ENCODE measurements around the gene COPS7A. TPM values are rescaled to one million over a fixed set of nuclear protein-coding genes. Genes with fewer than 3 reads are reported as not detected.

Gene COPS7A
- total and polyA plus RNA-seq, 2 donors (not counting 1 experiment from before 2014, with no cell fraction given): 79.1 to 114 TPM

- no peak overlapping the region for H3K4me2 ChIP-seq (ENCODE audit: extremely low read depth, insufficient read depth, low read length)
- TF ChIP-seq EZH2 (IDR thresholded peaks at IDR 0.05; ENCODE audit: low read length, missing control alignments): no peak
- TF ChIP-seq, protein P1, sequence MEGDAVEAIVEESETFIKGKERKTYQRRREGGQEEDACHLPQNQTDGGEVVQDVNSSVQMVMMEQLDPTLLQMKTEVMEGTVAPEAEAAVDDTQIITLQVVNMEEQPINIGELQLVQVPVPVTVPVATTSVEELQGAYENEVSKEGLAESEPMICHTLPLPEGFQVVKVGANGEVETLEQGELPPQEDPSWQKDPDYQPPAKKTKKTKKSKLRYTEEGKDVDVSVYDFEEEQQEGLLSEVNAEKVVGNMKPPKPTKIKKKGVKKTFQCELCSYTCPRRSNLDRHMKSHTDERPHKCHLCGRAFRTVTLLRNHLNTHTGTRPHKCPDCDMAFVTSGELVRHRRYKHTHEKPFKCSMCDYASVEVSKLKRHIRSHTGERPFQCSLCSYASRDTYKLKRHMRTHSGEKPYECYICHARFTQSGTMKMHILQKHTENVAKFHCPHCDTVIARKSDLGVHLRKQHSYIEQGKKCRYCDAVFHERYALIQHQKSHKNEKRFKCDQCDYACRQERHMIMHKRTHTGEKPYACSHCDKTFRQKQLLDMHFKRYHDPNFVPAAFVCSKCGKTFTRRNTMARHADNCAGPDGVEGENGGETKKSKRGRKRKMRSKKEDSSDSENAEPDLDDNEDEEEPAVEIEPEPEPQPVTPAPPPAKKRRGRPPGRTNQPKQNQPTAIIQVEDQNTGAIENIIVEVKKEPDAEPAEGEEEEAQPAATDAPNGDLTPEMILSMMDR (conservative IDR thresholded peaks at IDR 0.05 in 1 of 2, IDR thresholded peaks at IDR 0.05 in 1 of 2; ENCODE audit: low read depth in 1 of 2, low read length in 2 of 2): no peak
Measured at GRCh38 chr12:6685814-6686213, 38.0 kb upstream of the COPS7A start.

DNA sequence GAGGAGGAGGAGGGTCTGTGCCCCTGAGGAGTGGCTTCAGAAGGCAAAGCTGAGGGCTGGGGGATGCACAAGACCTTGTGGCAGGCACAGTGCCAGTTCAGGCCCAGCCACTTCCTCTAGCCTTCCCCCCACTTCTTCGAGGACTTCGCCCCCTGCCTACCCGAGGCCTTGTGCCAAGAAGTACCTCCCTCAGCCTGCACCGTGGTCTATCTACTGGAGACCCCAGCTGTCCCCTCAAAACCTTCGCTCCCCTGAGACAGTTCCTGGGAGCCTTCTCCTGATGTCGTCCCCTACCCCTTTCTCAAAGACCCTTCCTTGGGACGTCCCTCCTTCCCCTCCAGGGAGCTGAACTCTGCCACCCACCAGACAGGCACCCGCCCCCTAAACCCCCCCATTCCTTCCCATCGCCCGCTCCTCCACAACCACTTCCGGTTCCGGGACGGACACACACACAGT is 35.3 kb upstream of the COPS7A start:
- Histone ChIP-seq H4K20me1 (ENCODE audit: control insufficient read depth, extremely low read depth, insufficient read depth, low read length) (no peaks in the 10 kb centered on the region), H3K4me3 (replicated peaks in 1 of 4; ENCODE audit: control extremely low read depth in 1 of 4, insufficient read depth in 1 of 4, low read depth in 3 of 4, low read length in 4 of 4) (peak overlapping the region; percentile 59 to 96 (median 79)), H3K4me2 (ENCODE audit: extremely low read depth, insufficient read depth, low read length) (peak overlapping the region; percentile 99), H3K27ac (ENCODE audit: insufficient read depth, low read length) (peak overlapping the region; percentile 93), H2AFZ (ENCODE audit: low read length) (peak overlapping the region; percentile 64), H3K27me3 (ENCODE audit: control insufficient read depth, insufficient read depth, low read length) (no peaks in the 10 kb centered on the region), H3K4me1 (ENCODE audit: control insufficient read depth, extremely low read depth, insufficient read depth, low read length) (peaks cover 3% of the 10 kb centered on the region), H3K9ac (ENCODE audit: insufficient read depth, low read length) (peak overlapping the region; percentile 95), H3K9me3 (ENCODE audit: control insufficient read depth, insufficient read depth, low read depth, low read length) (no peaks in the 10 kb centered on the region), H3K79me2 (ENCODE audit: control insufficient read depth, insufficient read depth, low read length) (peaks cover 54% of the 10 kb centered on the region), H3K36me3 (ENCODE audit: control insufficient read depth, insufficient read depth, low read length) (no peaks in the 10 kb centered on the region)
- no peak for DNase-seq (ENCODE audit: low read depth in 2 of 2)
- TF ChIP-seq, protein P1 (conservative IDR thresholded peaks at IDR 0.05 in 1 of 2, IDR thresholded peaks at IDR 0.05 in 1 of 2; ENCODE audit: low read depth in 1 of 2, low read length in 2 of 2): no peak
- no peak for TF ChIP-seq EZH2 (IDR thresholded peaks at IDR 0.05; ENCODE audit: low read length, missing control alignments)

More at GRCh38 chr12:6685814-6686213, 38.0 kb upstream of the COPS7A start:
- no peak for DNase-seq (ENCODE audit: low read depth in 2 of 2)
- H3K36me3 ChIP-seq (ENCODE audit: control insufficient read depth, insufficient read depth, low read length): no peaks in the 10 kb centered on the region
- no peaks in the 10 kb centered on the region for H3K27me3 ChIP-seq (ENCODE audit: control insufficient read depth, insufficient read depth, low read length)
- no peak overlapping the region for H2AFZ ChIP-seq (ENCODE audit: low read length)
- H3K79me2 ChIP-seq (ENCODE audit: control insufficient read depth, insufficient read depth, low read length): peaks cover 76% of the 10 kb centered on the region
- no peak overlapping the region for H3K27ac ChIP-seq (ENCODE audit: insufficient read depth, low read length)
- no peaks in the 10 kb centered on the region for H3K9me3 ChIP-seq (ENCODE audit: control insufficient read depth, insufficient read depth, low read depth, low read length)
- no peaks in the 10 kb centered on the region for H4K20me1 ChIP-seq (ENCODE audit: control insufficient read depth, extremely low read depth, insufficient read depth, low read length)
- H3K9ac ChIP-seq (ENCODE audit: insufficient read depth, low read length): no peak overlapping the region
- no peak overlapping the region for H3K4me3 ChIP-seq (replicated peaks in 1 of 4; ENCODE audit: control extremely low read depth in 1 of 4, insufficient read depth in 1 of 4, low read depth in 3 of 4, low read length in 4 of 4)
- H3K4me1 ChIP-seq (ENCODE audit: control insufficient read depth, extremely low read depth, insufficient read depth, low read length): peaks cover 3% of the 10 kb centered on the region

DNA sequence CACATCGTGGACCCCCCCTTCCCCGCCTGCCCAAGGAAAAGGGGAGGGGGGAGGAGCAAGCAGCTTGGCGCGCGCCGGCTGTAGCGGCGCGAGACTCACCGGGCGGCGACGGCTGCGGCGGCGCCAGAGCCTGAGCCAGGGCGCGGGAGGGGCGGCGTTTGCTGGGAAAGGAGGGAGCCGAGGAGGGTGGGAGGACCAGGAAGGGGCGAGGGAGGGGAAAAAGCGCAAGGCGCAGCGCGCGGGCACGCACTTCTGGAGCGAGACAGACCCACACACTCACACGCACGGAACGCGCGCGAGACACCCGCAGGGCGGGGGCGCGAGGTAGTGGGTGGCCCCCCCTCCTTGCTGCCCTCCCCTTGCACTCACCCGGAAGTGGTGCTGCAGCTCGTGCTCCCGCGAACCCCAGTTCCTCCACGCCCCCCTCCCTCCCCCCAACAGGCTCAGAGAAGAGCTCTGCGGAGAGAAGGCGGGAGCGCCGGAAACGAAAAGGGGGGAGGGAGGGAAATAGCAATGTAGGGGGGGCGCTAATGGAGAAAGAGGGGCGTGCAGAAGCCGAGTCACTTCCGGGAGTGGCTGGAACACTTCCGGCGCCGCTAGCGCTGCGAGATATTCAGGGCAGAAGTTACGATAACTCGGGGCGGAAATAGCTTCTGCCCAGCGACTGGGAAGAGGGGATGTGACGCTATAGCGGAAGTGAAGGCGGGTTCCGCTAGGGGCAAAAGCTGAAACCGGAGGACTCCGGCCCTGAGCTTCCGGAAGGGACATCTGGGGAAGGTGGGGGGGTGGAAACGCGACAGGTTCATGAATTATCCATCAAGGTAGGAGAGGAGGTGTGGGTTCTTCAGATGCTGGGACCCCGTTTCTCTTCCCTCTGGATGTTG is 34.6 kb upstream of the COPS7A start, which contains the start of gene ZNF384:
TSS of gene ZNF384 (minus strand) at position 377 of the 884 bp plus-strand sequence. CDS start 9,855 bp downstream, outside the sequence.
- Histone ChIP-seq H4K20me1 (ENCODE audit: control insufficient read depth, extremely low read depth, insufficient read depth, low read length) (no peaks in the 10 kb centered on the region), H3K4me3 (replicated peaks in 1 of 4; ENCODE audit: control extremely low read depth in 1 of 4, insufficient read depth in 1 of 4, low read depth in 3 of 4, low read length in 4 of 4) (peak within 1 kb of the TSS; percentile 59 to 96 (median 79))

More for the DNA sequence above, 34.6 kb upstream of the COPS7A start, which contains the start of gene ZNF384:
- peaks cover 48% of the 10 kb centered on the region for H3K79me2 ChIP-seq (ENCODE audit: control insufficient read depth, insufficient read depth, low read length)
- TF ChIP-seq EZH2 (IDR thresholded peaks at IDR 0.05; ENCODE audit: low read length, missing control alignments): no peak
- TF ChIP-seq, protein P1 (conservative IDR thresholded peaks at IDR 0.05 in 1 of 2, IDR thresholded peaks at IDR 0.05 in 1 of 2; ENCODE audit: low read depth in 1 of 2, low read length in 2 of 2): peak in 1 of 2 donors; percentile 3
- H3K9me3 ChIP-seq (ENCODE audit: control insufficient read depth, insufficient read depth, low read depth, low read length): no peaks in the 10 kb centered on the region
- peaks cover 3% of the 10 kb centered on the region for H3K4me1 ChIP-seq (ENCODE audit: control insufficient read depth, extremely low read depth, insufficient read depth, low read length)
- H3K27ac ChIP-seq (ENCODE audit: insufficient read depth, low read length): peak within 1 kb of the TSS; percentile 93
- peak; percentile 99 for DNase-seq (ENCODE audit: low read depth in 2 of 2)
- H3K4me2 ChIP-seq (ENCODE audit: extremely low read depth, insufficient read depth, low read length): peak within 1 kb of the TSS; percentile 99
- H3K9ac ChIP-seq (ENCODE audit: insufficient read depth, low read length): peak within 1 kb of the TSS; percentile 95
- no peaks in the 10 kb centered on the region for H3K27me3 ChIP-seq (ENCODE audit: control insufficient read depth, insufficient read depth, low read length)
- peak within 1 kb of the TSS; percentile 64 for H2AFZ ChIP-seq (ENCODE audit: low read length)
- no peaks in the 10 kb centered on the region for H3K36me3 ChIP-seq (ENCODE audit: control insufficient read depth, insufficient read depth, low read length)
